Measurements from ENCODE around the gene DNAJC18. TPM values are rescaled to one million over a fixed set of nuclear protein-coding genes. Genes with fewer than 3 reads are reported as not detected.

The DNAJC18 gene
- total RNA-seq, 2 experiments from 2014 or later: 7.5 to 8.7 TPM

DNA sequence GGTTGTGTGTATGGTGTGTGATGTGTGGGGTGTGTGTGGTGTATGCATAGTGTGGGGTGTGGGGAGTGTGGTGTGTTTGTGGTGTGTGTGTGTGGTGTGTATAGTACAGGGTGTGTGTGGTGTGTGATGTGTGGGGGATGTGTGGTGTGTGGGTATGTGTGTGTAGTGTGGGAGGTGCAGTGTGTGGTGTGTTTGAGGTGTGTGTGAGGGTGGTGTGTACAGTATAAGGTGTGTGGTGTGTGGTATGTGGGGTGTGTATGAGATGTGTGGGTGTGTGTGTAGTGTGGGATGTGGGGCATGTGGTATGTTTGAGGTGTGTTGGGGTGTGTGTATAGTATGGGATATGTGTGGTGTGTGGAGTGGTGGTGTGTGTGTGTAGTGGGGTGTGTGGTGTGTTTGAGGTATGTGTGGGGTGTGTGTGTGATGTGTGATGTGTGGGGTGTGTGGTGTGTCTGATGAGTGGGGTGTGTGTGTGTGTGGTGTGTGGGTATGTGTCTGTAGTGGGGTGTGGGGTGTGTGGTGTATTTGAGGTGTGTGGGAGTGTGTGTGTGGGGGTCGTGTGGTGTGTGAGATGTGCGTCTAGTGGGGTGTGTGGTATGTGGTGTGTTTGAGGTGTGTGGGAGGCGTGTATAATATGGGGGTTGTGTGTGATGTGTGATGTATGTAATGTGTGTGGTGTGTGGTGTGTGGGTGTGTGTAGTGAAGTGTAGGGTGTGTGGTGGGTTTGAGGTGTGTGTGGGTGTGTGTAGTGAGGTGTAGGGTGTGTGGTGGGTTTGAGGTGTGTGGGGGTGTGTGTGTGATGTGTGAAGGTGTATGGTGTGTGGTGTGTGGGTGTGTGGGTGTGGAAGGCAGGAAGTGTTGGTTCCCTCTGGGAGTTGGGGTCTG is 14.6 kb upstream of the DNAJC18 start:
- Mint-ChIP-seq H3K36me3 (ENCODE audit: low read depth) (no peaks in the 10 kb centered on the region), H3K4me1 (ENCODE audit: low read depth) (peaks cover 51% of the 10 kb centered on the region)
- no peak for ATAC-seq (ENCODE audit: poor library complexity)

DNA sequence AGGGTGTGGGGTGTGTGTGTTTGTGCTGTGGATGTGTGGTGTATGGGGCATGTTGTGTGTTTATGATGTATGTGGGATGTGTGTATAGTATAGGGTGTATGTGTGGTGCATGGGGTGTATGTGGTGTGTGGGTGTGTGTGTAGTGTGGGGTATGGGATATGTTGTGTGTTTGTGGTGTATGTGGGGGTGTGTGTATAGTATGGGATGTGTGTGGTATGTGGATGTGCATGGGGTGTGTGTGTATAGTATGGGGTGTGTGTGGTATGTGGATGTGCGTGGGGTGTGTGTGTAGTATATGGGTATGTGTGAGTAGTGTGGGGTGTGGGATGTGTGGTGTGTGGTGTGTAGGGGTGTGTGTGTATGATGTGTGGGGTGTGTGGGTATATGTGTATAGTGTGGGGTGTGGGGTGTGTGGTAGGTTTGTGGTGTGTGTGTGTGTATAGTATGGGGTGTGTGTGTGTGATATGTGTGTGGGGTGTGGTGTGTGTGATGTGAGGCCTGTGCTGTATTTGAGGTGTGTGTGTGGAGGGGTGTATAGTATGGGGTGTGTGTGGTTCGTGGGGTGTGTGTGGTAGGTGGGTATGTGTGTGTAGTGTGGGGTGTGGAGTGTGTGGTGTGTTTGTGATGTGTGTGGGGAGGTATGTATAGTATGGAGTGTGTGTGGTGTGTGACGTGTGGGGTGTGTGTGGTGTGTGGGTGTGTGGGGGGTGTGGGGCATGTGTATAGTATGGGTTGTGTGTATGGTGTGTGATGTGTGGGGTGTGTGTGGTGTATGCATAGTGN is 12.7 kb upstream of the DNAJC18 start:
- TF ChIP-seq, protein P1, sequence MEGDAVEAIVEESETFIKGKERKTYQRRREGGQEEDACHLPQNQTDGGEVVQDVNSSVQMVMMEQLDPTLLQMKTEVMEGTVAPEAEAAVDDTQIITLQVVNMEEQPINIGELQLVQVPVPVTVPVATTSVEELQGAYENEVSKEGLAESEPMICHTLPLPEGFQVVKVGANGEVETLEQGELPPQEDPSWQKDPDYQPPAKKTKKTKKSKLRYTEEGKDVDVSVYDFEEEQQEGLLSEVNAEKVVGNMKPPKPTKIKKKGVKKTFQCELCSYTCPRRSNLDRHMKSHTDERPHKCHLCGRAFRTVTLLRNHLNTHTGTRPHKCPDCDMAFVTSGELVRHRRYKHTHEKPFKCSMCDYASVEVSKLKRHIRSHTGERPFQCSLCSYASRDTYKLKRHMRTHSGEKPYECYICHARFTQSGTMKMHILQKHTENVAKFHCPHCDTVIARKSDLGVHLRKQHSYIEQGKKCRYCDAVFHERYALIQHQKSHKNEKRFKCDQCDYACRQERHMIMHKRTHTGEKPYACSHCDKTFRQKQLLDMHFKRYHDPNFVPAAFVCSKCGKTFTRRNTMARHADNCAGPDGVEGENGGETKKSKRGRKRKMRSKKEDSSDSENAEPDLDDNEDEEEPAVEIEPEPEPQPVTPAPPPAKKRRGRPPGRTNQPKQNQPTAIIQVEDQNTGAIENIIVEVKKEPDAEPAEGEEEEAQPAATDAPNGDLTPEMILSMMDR (IDR thresholded peaks at IDR 0.05): no peak
- Histone ChIP-seq H3K4me1 (ENCODE audit: insufficient read depth, low read length) (peaks cover 52% of the 10 kb centered on the region), H3K27me3 (ENCODE audit: control insufficient read depth in 1 of 2, insufficient read depth in 2 of 2, low read length in 2 of 2) (no peaks in the 10 kb centered on the region), H3K9me3 (ENCODE audit: control insufficient read depth in 1 of 2, insufficient read depth in 1 of 2, low read length in 2 of 2) (no peaks in the 10 kb centered on the region), H3K27ac (ENCODE audit: low read depth in 1 of 2, low read length in 2 of 2) (no peak overlapping the region), H3K36me3 (ENCODE audit: insufficient read depth, low read length) (no peaks in the 10 kb centered on the region), H3K4me3 (ENCODE audit: low read length) (no peak overlapping the region)
- H3K36me3 Mint-ChIP-seq (ENCODE audit: low read depth): no peaks in the 10 kb centered on the region
- ATAC-seq (ENCODE audit: poor library complexity): no peak
- no peak overlapping the region for H3K4me3 Mint-ChIP-seq
- peaks cover 53% of the 10 kb centered on the region for H3K4me1 Mint-ChIP-seq (ENCODE audit: low read depth)
- DNase-seq: no peak
- no peaks in the 10 kb centered on the region for H3K9me3 Mint-ChIP-seq
- H3K27ac Mint-ChIP-seq: no peak overlapping the region
- POLR2A ChIA-PET: no interaction called here
- no peaks in the 10 kb centered on the region for H3K27me3 Mint-ChIP-seq
- CTCF ChIA-PET: no interaction called here
- intact Hi-C loops (cut with DNase I, micrococcal nuclease): no loop called here

More for the DNA sequence above, 14.6 kb upstream of the DNAJC18 start:
- ChIA-PET CTCF (no interaction called here), POLR2A (no interaction called here)
- H3K36me3 ChIP-seq (ENCODE audit: insufficient read depth, low read length): no peaks in the 10 kb centered on the region
- peak in 4 of 14 experiments; percentile 25 to 61 (median 44) for DNase-seq
- peaks cover 61% of the 10 kb centered on the region for H3K4me1 ChIP-seq (ENCODE audit: insufficient read depth, low read length)
- Mint-ChIP-seq H3K4me3 (no peak overlapping the region), H3K9me3 (no peaks in the 10 kb centered on the region), H3K27me3 (no peaks in the 10 kb centered on the region), H3K27ac (peak overlapping the region; percentile 89)
- no peak overlapping the region for H3K4me3 ChIP-seq (ENCODE audit: low read length)
- H3K27me3 ChIP-seq (ENCODE audit: control insufficient read depth in 1 of 2, insufficient read depth in 2 of 2, low read length in 2 of 2): no peaks in the 10 kb centered on the region
- H3K9me3 ChIP-seq (ENCODE audit: control insufficient read depth in 1 of 2, insufficient read depth in 1 of 2, low read length in 2 of 2): no peaks in the 10 kb centered on the region
- H3K27ac ChIP-seq (ENCODE audit: low read depth in 1 of 2, low read length in 2 of 2): peak overlapping the region in 1 of 2 donors; percentile 1
- intact Hi-C loops (cut with DNase I, micrococcal nuclease): no loop called here
- TF ChIP-seq, protein P1 (IDR thresholded peaks at IDR 0.05): no peak

GRCh38 chr5:139451176-139451575 is 11.9 kb upstream of the DNAJC18 start:
- intact Hi-C loops (cut with DNase I, micrococcal nuclease): no loop called here

More at GRCh38 chr5:139451176-139451575, 11.9 kb upstream of the DNAJC18 start:
- H3K27ac ChIP-seq (ENCODE audit: low read depth in 1 of 2, low read length in 2 of 2): no peak overlapping the region
- no peaks in the 10 kb centered on the region for H3K27me3 ChIP-seq (ENCODE audit: control insufficient read depth in 1 of 2, insufficient read depth in 2 of 2, low read length in 2 of 2)
- DNase-seq (no peak), ATAC-seq (ENCODE audit: poor library complexity) (no peak)
- peaks cover 53% of the 10 kb centered on the region for H3K4me1 Mint-ChIP-seq (ENCODE audit: low read depth)
- H3K4me3 Mint-ChIP-seq: no peak overlapping the region
- H3K4me1 ChIP-seq (ENCODE audit: insufficient read depth, low read length): peaks cover 52% of the 10 kb centered on the region
- no peaks in the 10 kb centered on the region for H3K9me3 Mint-ChIP-seq
- no peaks in the 10 kb centered on the region for H3K27me3 Mint-ChIP-seq
- no peak overlapping the region for H3K4me3 ChIP-seq (ENCODE audit: low read length)
- H3K27ac Mint-ChIP-seq: no peak overlapping the region
- no peaks in the 10 kb centered on the region for H3K9me3 ChIP-seq (ENCODE audit: control insufficient read depth in 1 of 2, insufficient read depth in 1 of 2, low read length in 2 of 2)
- CTCF ChIA-PET: no interaction called here
- H3K36me3 Mint-ChIP-seq (ENCODE audit: low read depth): no peaks in the 10 kb centered on the region
- TF ChIP-seq, protein P1 (IDR thresholded peaks at IDR 0.05): no peak
- POLR2A ChIA-PET: no interaction called here
- no peaks in the 10 kb centered on the region for H3K36me3 ChIP-seq (ENCODE audit: insufficient read depth, low read length)

Data from CD4-positive, alpha-beta T cell (primary cell).